H1 (cell line): ENCODE data around the gene TTC21A. TPM values are rescaled to one million over a fixed set of nuclear protein-coding genes. Genes with fewer than 3 reads are reported as not detected.

Source experiments
- CTCF ChIA-PET: fragments of 300-600 bp; sonication (Branson Sonifier 250); formaldehyde crosslinking; loops from one replicate; lab custom pipeline; 2021; ENCODE audit not compliant: partially characterized antibody; lab: Charles Lee
- POLR2A ChIA-PET: fragments of 300-600 bp; sonication (Branson Sonifier 250); formaldehyde crosslinking; loops from one replicate; lab custom pipeline; 2021; ENCODE audit warnings: inconsistent platforms; ENCODE audit not compliant: partially characterized antibody; lab: Charles Lee
- DNase-seq, 2 experiments: peaks; one replicate each; pipeline versions ENCODE4 v3.0.0 to v3.0.0-alpha.2; 2010 to 2022; ENCODE audit warnings: low spot score in 2 of 2, low read depth in 1 of 2, mixed read lengths in 1 of 2
- FAIRE-seq: peaks from 2 replicates; lab custom pipeline; 2011; peaks lifted over from hg19 to GRCh38; lab: Jason Lieb, UNC
- H2AFZ ChIP-seq: 2 replicates; pipeline ENCODE4 v1.8.1; 2012; ENCODE audit warnings: low read length, inconsistent platforms
- H2AK5ac ChIP-seq: 2 replicates; pipeline ENCODE4 v1.6.1; 2013; ENCODE audit warnings: low read depth, low read length
- H2BK120ac ChIP-seq: replicated peaks from 2 replicates; pipeline ENCODE3; 2013; ENCODE audit warnings: low read depth, low read length, inconsistent platforms
- H2BK12ac ChIP-seq: 2 replicates; pipeline ENCODE4 v1.6.1; 2013; ENCODE audit warnings: low read depth, low read length
- H2BK15ac ChIP-seq: 2 replicates; pipeline ENCODE4 v1.6.1; 2013; ENCODE audit warnings: low read length
- H2BK20ac ChIP-seq: 2 replicates; pipeline ENCODE4 v1.6.1; 2013; ENCODE audit warnings: low read length
- H2BK5ac ChIP-seq: 2 replicates; pipeline ENCODE4 v1.6.1; 2013; ENCODE audit warnings: low read depth, low read length
- H3K14ac ChIP-seq: 2 replicates; pipeline ENCODE4 v1.6.1; 2013; ENCODE audit warnings: inconsistent platforms; ENCODE audit not compliant: insufficient read length
- H3K18ac ChIP-seq: 2 replicates; pipeline ENCODE4 v1.6.1; 2013; ENCODE audit warnings: low read length; ENCODE audit errors: extremely low read depth
- H3K23ac ChIP-seq: 2 replicates; pipeline ENCODE4 v1.6.1; 2013; ENCODE audit warnings: inconsistent platforms; ENCODE audit not compliant: insufficient read length
- H3K23me2 ChIP-seq: 2 replicates; pipeline ENCODE4 v1.6.1; 2013; ENCODE audit warnings: low read depth, low read length
- H3K27ac ChIP-seq: 2 replicates; pipeline ENCODE4 v1.6.1; 2011; ENCODE audit warnings: low read depth, low read length, inconsistent platforms
- H3K27me3 ChIP-seq, 4 experiments: replicated peaks in 1 of 4; 1 replicate in 1 of 4; 2 replicates in 3 of 4; pipeline versions ENCODE4 v1.6.1 to v1.8.1; 2011 to 2013; ENCODE audit warnings: low read length in 3 of 4, mild to moderate bottlenecking in 3 of 4, inconsistent platforms in 2 of 4, mixed read lengths in 2 of 4, moderate library complexity in 1 of 4; ENCODE audit not compliant: control insufficient read depth in 3 of 4, insufficient read depth in 3 of 4; ENCODE audit errors: extremely low read depth in 1 of 4
- H3K36me3 ChIP-seq, 4 experiments: 2 replicates each; pipeline versions ENCODE4 v1.6.1 to v1.8.1; 2011 to 2013; ENCODE audit warnings: mild to moderate bottlenecking in 4 of 4, low read length in 3 of 4, moderate library complexity in 2 of 4, control low read depth in 1 of 4, inconsistent platforms in 1 of 4; ENCODE audit not compliant: insufficient read depth in 4 of 4, control insufficient read depth in 2 of 4
- H3K4ac ChIP-seq: replicated peaks from 2 replicates; pipeline ENCODE3; 2013; ENCODE audit warnings: low read length, low read depth, mixed read lengths, inconsistent platforms; ENCODE audit not compliant: insufficient read length
- H3K4me1 ChIP-seq, 4 experiments: replicated peaks in 1 of 4; 1 replicate in 1 of 4; 2 replicates in 3 of 4; pipeline versions ENCODE4 v1.6.1 to v1.8.1; 2011 to 2013; ENCODE audit warnings: low read length in 3 of 4, inconsistent platforms in 2 of 4, mixed read lengths in 1 of 4; ENCODE audit not compliant: insufficient read depth in 4 of 4, control insufficient read depth in 3 of 4
- H3K4me2 ChIP-seq, 2 experiments: 2 replicates each; pipeline versions ENCODE4 v1.6.1 to v1.8.1; 2011 to 2013; ENCODE audit warnings: low read depth in 2 of 2, low read length in 2 of 2, control low read depth in 1 of 2, inconsistent platforms in 1 of 2, mild to moderate bottlenecking in 1 of 2; ENCODE audit not compliant: insufficient read depth in 1 of 2
- H3K4me3 ChIP-seq, 4 experiments: fragments of 200-600, 300-600 bp in 1 of 4; sonication (generic), shearing (Covaris generic), sonication (Bioruptor Twin) in 1 of 4; 2 replicates each; pipeline versions ENCODE4 v1.5.1 to v1.8.1; 2011 to 2016; ENCODE audit warnings: low read length in 4 of 4, low read depth in 3 of 4, control low read depth in 2 of 4, inconsistent platforms in 2 of 4, mild to moderate bottlenecking in 2 of 4, mixed read lengths in 1 of 4, moderate library complexity in 1 of 4; ENCODE audit not compliant: insufficient read depth in 2 of 4; ENCODE audit errors: extremely low read depth in 1 of 4
- H3K56ac ChIP-seq: replicated peaks from 2 replicates; pipeline ENCODE3; 2013; ENCODE audit warnings: low read depth, mild to moderate bottlenecking, mixed read lengths, low read length, inconsistent platforms; ENCODE audit not compliant: insufficient read length
- H3K79me1 ChIP-seq: 2 replicates; pipeline ENCODE4 v1.6.1; 2013; ENCODE audit warnings: low read depth, low read length, control low read depth
- H3K79me2 ChIP-seq, 2 experiments: 2 replicates each; pipeline versions ENCODE4 v1.6.1 to v1.8.1; 2012 to 2013; ENCODE audit warnings: low read length in 2 of 2, mild to moderate bottlenecking in 2 of 2, inconsistent platforms in 1 of 2; ENCODE audit not compliant: insufficient read depth in 2 of 2, control insufficient read depth in 1 of 2
- H3K9ac ChIP-seq, 4 experiments: replicated peaks in 1 of 4; 1 replicate in 1 of 4; 2 replicates in 3 of 4; pipeline versions ENCODE4 v1.6.1 to v1.8.1; 2011 to 2013; ENCODE audit warnings: low read depth in 3 of 4, low read length in 3 of 4, control low read depth in 2 of 4, mild to moderate bottlenecking in 2 of 4, moderate library complexity in 2 of 4, inconsistent platforms in 1 of 4; ENCODE audit errors: extremely low read depth in 1 of 4
- H3K9me3 ChIP-seq, 2 experiments: 2 replicates each; pipeline versions ENCODE4 v1.6.1 to v1.8.1; 2012 to 2013; ENCODE audit warnings: mild to moderate bottlenecking in 2 of 2, moderate library complexity in 2 of 2, control low read depth in 1 of 2, inconsistent platforms in 1 of 2, low read depth in 1 of 2, low read length in 1 of 2, mixed read lengths in 1 of 2; ENCODE audit not compliant: insufficient read depth in 2 of 2
- H4K20me1 ChIP-seq, 2 experiments: replicated peaks in 1 of 2; 2 replicates each; pipeline versions ENCODE3 to v1.8.1; 2011 to 2013; ENCODE audit warnings: inconsistent platforms in 2 of 2, low read length in 2 of 2, mild to moderate bottlenecking in 1 of 2; ENCODE audit not compliant: insufficient read depth in 2 of 2, control insufficient read depth in 1 of 2
- H4K5ac ChIP-seq: 2 replicates; pipeline ENCODE4 v1.6.1; 2013; ENCODE audit warnings: low read length, low read depth, mixed read lengths, inconsistent platforms; ENCODE audit not compliant: insufficient read length
- H4K8ac ChIP-seq: 2 replicates; pipeline ENCODE4 v1.8.0; 2013; ENCODE audit warnings: mild to moderate bottlenecking, moderate library complexity, low read length, inconsistent platforms; ENCODE audit not compliant: insufficient read depth; ENCODE audit errors: extremely low read depth
- H4K91ac ChIP-seq: replicated peaks from 2 replicates; pipeline ENCODE3; 2013; ENCODE audit warnings: low read length, mixed read lengths, inconsistent platforms; ENCODE audit not compliant: insufficient read length
- EZH2 ChIP-seq: fragments of 200-600 bp; sonication (generic); IDR thresholded peaks from 2 replicates; pipeline ENCODE4 v1.7.1; 2012; ENCODE audit warnings: low read depth, mild to moderate bottlenecking, moderate library complexity, low read length, inconsistent platforms; ENCODE audit not compliant: severe bottlenecking
- WGBS, 2 experiments: shearing (Covaris generic) in 1 of 2; methylation state at CpG; one replicate each; pipeline versions ENCODE4 v1.1.6 to v1.1.7; 2013 to 2015; ENCODE audit warnings: low lambda C conversion rate in 2 of 2, mixed read lengths in 2 of 2, inconsistent platforms in 1 of 2, low coverage in 1 of 2, missing lambda C conversion rate in 1 of 2; ENCODE audit not compliant: insufficient replicate concordance in 2 of 2, insufficient coverage in 1 of 2, insufficient read length in 1 of 2; ENCODE audit errors: extremely low coverage in 1 of 2, missing lambda C conversion rate in 1 of 2; 5-methylcytosine and 5-hydroxymethylcytosine counted together
- polyA plus RNA-seq, 7 experiments: library from polyadenylated mRNA; depleted of rRNA in 3 of 7; stranded (reverse) in 5 of 7; unstranded in 2 of 7; fragments of >200 nt in 5 of 7; fragments of 200-250 nt in 2 of 7; gene quantifications; 1 replicate in 5 of 7; 2 replicates in 1 of 7; 4 replicates in 1 of 7; pipeline versions ENCODE4 v1.2.1 to v1.2.3, GENCODE V29; 2011 to 2013; ENCODE audit warnings: missing spikeins in 2 of 7, mixed read lengths in 2 of 7
- total RNA-seq: library from RNA; stranded (reverse); fragmentation: NEBNext Ultra II Directional; extraction: Animal tissue kit (Norgen Biotek cat#: 25700); gene quantifications from 2 replicates; pipeline ENCODE4 v1.2.1, GENCODE V29; 2021

TTC21A gene
- total and polyA plus RNA-seq, 2 of the 8 experiments (the other 6 are each of a cell fraction or from before 2014, with no cell fraction given), result 2.3 to 2.8 TPM

DNA sequence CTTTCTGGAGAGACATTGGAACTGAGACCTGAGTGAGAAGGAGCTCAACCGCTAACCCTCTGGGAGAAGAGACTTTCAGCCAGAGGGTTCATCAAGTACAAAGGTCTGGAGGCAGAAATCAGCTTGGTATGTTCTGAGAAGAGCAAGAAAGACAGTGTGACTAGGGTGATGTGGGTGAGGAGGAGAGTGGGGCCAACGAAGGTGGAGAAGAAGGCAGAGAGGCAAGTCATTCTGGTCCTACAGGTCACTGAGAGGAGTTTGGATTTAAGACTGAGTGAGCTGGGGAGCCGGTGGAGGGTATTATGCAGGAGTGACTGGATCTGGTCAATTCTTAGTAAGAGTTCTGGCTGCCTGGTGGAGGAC is 72.7 kb downstream of the TTC21A start:
- 0 out of 2 replicates have a peak overlapping the region, but pooled peaks have one; percentile 14 for H3K18ac ChIP-seq
- H4K20me1 ChIP-seq, result peaks cover 0 to 1% of the 10 kb centered on the region in 2 experiments
- peaks cover 0 to 12% (median 10%) of the 10 kb centered on the region in 4 experiments; a peak in 6 of 7 replicates for H3K27me3 ChIP-seq
- H3K9ac ChIP-seq, result peak overlapping the region in 2 of 4 experiments; percentile 1 to 13; a peak in 3 of 7 replicates
- H2AFZ ChIP-seq, result peak overlapping the region; percentile 91; the same call in 1 of the 2 replicates
- H2AK5ac ChIP-seq, result peak overlapping the region; percentile 20; the same call in 1 of the 2 replicates
- peaks cover 2% of the 10 kb centered on the region; the same call in 1 of the 2 replicates for H3K23me2 ChIP-seq
- no peak overlapping the region for H3K14ac ChIP-seq
- H4K5ac ChIP-seq, result no peak overlapping the region
- peak overlapping the region; percentile 26 to 61 (median 52); a peak in 7 of 8 replicates for H3K4me3 ChIP-seq
- CTCF ChIA-PET, result interaction anchor here (1.0 to 3.4 kb wide), 7 partner anchors 10 to 112 kb away, joined by 3 to 23 read pairs (median 8); no protein-coding TSS in a partner anchor
- FAIRE-seq (no peak), DNase-seq (no peak)
- 61% methylated on average over 3 of the region's 3 CpGs; no CpG with 5 or more reads in 1 of the 2 experiments for WGBS, 2 experiments
- H3K79me1 ChIP-seq, result no peaks in the 10 kb centered on the region
- H3K4me1 ChIP-seq, result peaks cover 4 to 20% (median 13%) of the 10 kb centered on the region in 4 experiments
- H4K8ac ChIP-seq, result no peak overlapping the region
- 0 out of 2 replicates have a peak overlapping the region, but pooled peaks have one; percentile 16 for H2BK5ac ChIP-seq
- H3K23ac ChIP-seq, result no peak overlapping the region
- H3K27ac ChIP-seq, result no peak overlapping the region
- H3K4me2 ChIP-seq, result peak overlapping the region; percentile 84 to 99
- H3K4ac ChIP-seq, result peak overlapping the region; percentile 28
- peak overlapping the region; percentile 68 for H4K91ac ChIP-seq
- no peak overlapping the region for H2BK20ac ChIP-seq
- H3K79me2 ChIP-seq, result no peaks in the 10 kb centered on the region
- peak overlapping the region; percentile 96; the same call in 1 of the 2 replicates for H2BK15ac ChIP-seq
- peak overlapping the region; percentile 4; the same call in 1 of the 2 replicates for H2BK12ac ChIP-seq
- POLR2A ChIA-PET, result interaction anchor here (1.2 to 1.6 kb wide), 3 partner anchors 10 to 33 kb away, joined by 3 to 7 read pairs (median 4); no protein-coding TSS in a partner anchor
- no peaks in the 10 kb centered on the region for H3K9me3 ChIP-seq
- no peak overlapping the region for H3K56ac ChIP-seq
- no peaks in the 10 kb centered on the region for H3K36me3 ChIP-seq
- no peak overlapping the region for H2BK120ac ChIP-seq
- no peak for TF ChIP-seq EZH2
